ENCODE measurements around the gene CCL5. TPM values are rescaled to one million over a fixed set of nuclear protein-coding genes. Genes with fewer than 3 reads are reported as not detected.

CCL5 gene
- total and polyA plus RNA-seq, 3 donors from 2014 or later, result 0.87 to 16.2 TPM; not detected in 1

- TF ChIP-seq, protein P1, sequence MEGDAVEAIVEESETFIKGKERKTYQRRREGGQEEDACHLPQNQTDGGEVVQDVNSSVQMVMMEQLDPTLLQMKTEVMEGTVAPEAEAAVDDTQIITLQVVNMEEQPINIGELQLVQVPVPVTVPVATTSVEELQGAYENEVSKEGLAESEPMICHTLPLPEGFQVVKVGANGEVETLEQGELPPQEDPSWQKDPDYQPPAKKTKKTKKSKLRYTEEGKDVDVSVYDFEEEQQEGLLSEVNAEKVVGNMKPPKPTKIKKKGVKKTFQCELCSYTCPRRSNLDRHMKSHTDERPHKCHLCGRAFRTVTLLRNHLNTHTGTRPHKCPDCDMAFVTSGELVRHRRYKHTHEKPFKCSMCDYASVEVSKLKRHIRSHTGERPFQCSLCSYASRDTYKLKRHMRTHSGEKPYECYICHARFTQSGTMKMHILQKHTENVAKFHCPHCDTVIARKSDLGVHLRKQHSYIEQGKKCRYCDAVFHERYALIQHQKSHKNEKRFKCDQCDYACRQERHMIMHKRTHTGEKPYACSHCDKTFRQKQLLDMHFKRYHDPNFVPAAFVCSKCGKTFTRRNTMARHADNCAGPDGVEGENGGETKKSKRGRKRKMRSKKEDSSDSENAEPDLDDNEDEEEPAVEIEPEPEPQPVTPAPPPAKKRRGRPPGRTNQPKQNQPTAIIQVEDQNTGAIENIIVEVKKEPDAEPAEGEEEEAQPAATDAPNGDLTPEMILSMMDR (IDR thresholded peaks at IDR 0.05), result no peak
- TF ChIP-seq POLR2A (IDR thresholded peaks at IDR 0.05), result no peak
Measured at GRCh38 chr17:35906926-35907637, 26.9 kb upstream of the CCL5 start.

GRCh38 chr17:35906191-35906925, 26.2 kb upstream of the CCL5 start:
- no peak for DNase-seq
- Histone ChIP-seq H3K27me3 (no peaks in the 10 kb centered on the region), H3K4me3 (no peak overlapping the region), H3K9me3 (no peaks in the 10 kb centered on the region), H3K27ac (no peak overlapping the region), H3K4me1 (no peaks in the 10 kb centered on the region), H3K36me3 (ENCODE audit: low read depth, missing control alignments) (no peaks in the 10 kb centered on the region)
- WGBS, 2 donors, result 88 to 92% methylated on average over 1 to 5 of the region's 5 CpGs
- intact Hi-C loops (cut with DNase I; ENCODE audit: low total_unique reads), result no loop called here
- TF ChIP-seq, protein P1 (IDR thresholded peaks at IDR 0.05), result no peak
- TF ChIP-seq POLR2A (IDR thresholded peaks at IDR 0.05), result no peak

More at GRCh38 chr17:35906926-35907637, 26.9 kb upstream of the CCL5 start:
- Histone ChIP-seq H3K9me3 (no peaks in the 10 kb centered on the region), H3K36me3 (ENCODE audit: low read depth, missing control alignments) (no peaks in the 10 kb centered on the region), H3K27me3 (no peaks in the 10 kb centered on the region), H3K27ac (no peak overlapping the region), H3K4me1 (no peaks in the 10 kb centered on the region), H3K4me3 (no peak overlapping the region)
- WGBS, 2 donors, result 75 to 93% methylated on average over 3 of the region's 3 CpGs
- intact Hi-C loops (cut with DNase I; ENCODE audit: low total_unique reads), result no loop called here
- no peak for DNase-seq

DNA sequence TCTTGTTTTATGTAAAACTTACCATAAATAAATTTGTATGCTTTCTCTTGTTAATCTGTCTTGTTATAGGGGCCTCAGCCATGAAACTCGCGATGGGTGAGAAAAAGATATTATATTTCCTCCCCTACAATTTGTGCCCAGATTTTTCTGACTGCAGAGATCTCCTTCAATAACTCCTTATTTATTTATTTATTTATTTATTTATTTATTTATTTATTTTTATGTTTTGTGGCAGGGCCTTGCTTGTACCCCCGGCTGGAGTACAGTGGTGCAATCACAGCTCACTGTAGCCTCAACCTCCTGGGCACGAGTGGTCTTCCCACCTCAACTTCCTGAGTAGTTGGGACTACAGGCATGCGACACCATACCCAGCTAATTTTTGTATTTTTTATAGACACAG, 23.3 kb upstream of the CCL5 start:
- 92 to 93% methylated on average over 5 of the region's 5 CpGs for WGBS, 2 donors
- Histone ChIP-seq H3K27me3 (no peaks in the 10 kb centered on the region), H3K36me3 (ENCODE audit: low read depth, missing control alignments) (no peaks in the 10 kb centered on the region), H3K9me3 (no peaks in the 10 kb centered on the region), H3K4me3 (no peak overlapping the region), H3K27ac (no peak overlapping the region), H3K4me1 (no peaks in the 10 kb centered on the region)
- intact Hi-C loops (cut with DNase I; ENCODE audit: low total_unique reads), result no loop called here
- no peak for DNase-seq
- no peak for TF ChIP-seq POLR2A (IDR thresholded peaks at IDR 0.05)
- TF ChIP-seq, protein P1 (IDR thresholded peaks at IDR 0.05), result no peak

- H3K9me3 ChIP-seq, result no peaks in the 10 kb centered on the region
- intact Hi-C loops (cut with DNase I; ENCODE audit: low total_unique reads), result no loop called here
- 80 to 81% methylated on average over 9 of the region's 9 CpGs for WGBS, 2 donors
- no peak for DNase-seq
- no peaks in the 10 kb centered on the region for H3K27me3 ChIP-seq
- H3K27ac ChIP-seq, result no peak overlapping the region
- no peak overlapping the region for H3K4me3 ChIP-seq
- H3K36me3 ChIP-seq (ENCODE audit: low read depth, missing control alignments), result no peaks in the 10 kb centered on the region
- TF ChIP-seq, protein P1 (IDR thresholded peaks at IDR 0.05), result no peak
- TF ChIP-seq POLR2A (IDR thresholded peaks at IDR 0.05), result no peak
- H3K4me1 ChIP-seq, result no peaks in the 10 kb centered on the region
Measured at GRCh38 chr17:35901631-35902175, 21.5 kb upstream of the CCL5 start.
